Measurements from ENCODE around the gene CNN1. TPM values are rescaled to one million over a fixed set of nuclear protein-coding genes. Genes with fewer than 3 reads are reported as not detected.

The CNN1 gene
- total RNA-seq, result 1.7 TPM in 1 of 2 replicates, not detected in the other

DNA sequence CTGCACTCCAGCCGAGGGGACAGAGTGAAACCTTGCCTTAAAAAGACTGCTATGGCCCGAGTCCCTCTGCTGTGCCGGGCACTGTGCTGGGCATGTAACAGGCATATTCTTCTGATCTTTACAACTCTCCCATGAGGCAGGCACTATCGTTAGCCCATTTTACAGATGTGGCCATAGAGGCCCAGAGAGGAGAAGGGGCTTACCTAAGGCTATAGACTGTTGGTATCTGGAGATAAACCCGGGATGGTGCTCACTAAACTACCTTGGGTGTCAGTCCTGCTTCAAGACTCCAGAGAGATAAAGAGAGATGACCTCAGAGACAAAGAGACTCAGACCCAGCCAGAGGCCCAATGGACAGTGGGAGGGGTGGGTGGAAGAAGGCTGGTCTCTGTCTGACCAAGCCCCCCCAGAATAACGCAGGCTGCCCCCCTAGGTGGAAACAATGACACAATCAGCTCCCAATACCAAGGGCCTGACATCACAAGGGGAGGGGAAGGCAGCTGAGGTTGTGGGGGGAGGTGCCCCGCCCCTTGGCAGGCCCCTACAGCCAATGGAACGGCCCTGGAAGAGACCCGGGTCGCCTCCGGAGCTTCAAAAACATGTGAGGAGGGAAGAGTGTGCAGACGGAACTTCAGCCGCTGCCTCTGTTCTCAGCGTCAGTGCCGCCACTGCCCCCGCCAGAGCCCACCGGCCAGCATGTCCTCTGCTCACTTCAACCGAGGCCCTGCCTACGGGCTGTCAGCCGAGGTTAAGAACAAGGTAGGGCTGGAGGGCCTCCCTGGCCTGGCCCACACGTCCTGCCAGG lies at the start of gene CNN1:
Gene CNN1, plus strand, starts transcription at position 620 of the 805 bp plus-strand sequence. Its CDS starts 77 bp downstream, at position 697.

DNA sequence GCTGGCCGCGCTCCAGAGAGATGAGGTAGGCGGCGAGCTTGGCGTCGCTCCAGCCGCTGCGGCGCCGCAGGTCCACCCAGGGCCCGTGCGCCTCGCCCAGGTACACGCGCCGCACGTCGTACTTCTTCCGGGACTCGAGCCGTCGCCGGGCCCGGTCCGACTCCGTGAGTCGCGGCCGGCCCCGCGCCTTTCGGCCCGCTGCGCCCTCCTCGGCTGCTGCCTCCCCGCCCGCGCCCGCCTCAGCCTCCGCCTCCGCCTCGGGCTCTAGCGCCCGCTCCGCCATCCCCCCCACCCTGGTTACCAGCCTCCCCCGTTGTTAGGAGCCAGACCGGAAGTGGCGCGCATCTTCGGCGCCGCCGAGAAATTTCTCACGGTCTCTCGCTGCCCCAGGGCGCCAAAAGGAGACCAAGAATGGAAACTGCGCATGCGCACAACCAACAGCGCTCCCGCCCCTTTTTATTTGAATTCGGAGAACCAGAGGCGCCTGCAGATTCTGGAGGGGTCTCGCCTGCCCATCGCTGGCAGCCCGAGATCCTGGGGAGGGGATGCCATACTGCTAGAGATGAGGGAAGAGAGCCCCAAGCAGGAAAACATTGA lies 33.0 kb upstream of the CNN1 start, which contains the start of gene ZNF653:
Gene ZNF653, minus strand, starts transcription at position 336 of the 597 bp plus-strand sequence. Its CDS starts 53 bp downstream, at position 283.

GRCh38 chr19:11528551-11529341 lies 9.9 kb upstream of the CNN1 start, which contains the start of gene ECSIT:
TSS of gene ECSIT (minus strand) at chr19:11529134. CDS start at chr19:11519170, 9,964 bp downstream.

GRCh38 chr19:11558881-11559828 lies 20.5 kb downstream of the CNN1 start, which contains the start of gene ELOF1:
TSS of gene ELOF1 (minus strand) at chr19:11559230. CDS start at chr19:11554347, 4,883 bp downstream.

GRCh38 chr19:11577451-11578257 lies 39.0 kb downstream of the CNN1 start, which contains the start of gene ACP5:
TSS of gene ACP5 (minus strand) at chr19:11577645. CDS start at chr19:11577317, 328 bp downstream.

GRCh38 chr19:11597202-11598102 lies 58.8 kb downstream of the CNN1 start, which contains the start of gene ZNF627:
TSS of gene ZNF627 (plus strand) at chr19:11597483. CDS start at chr19:11597628, 145 bp downstream.

Other genes starting within 250 kb of the CNN1 start
- gene TSPAN16, start 242.7 kb upstream of the CNN1 start, total RNA-seq, result not detected in 2 replicates
- gene RAB3D, start 199.2 kb upstream of the CNN1 start, total RNA-seq, result 38.8 and 42.9 TPM in 2 replicates
- 128 and 178 TPM in 2 replicates for gene TMEM205, start 192.6 kb upstream of the CNN1 start, total RNA-seq
- gene CCDC159, start 192.3 kb upstream of the CNN1 start, total RNA-seq, result 6.7 and 8.1 TPM in 2 replicates
- gene PLPPR2, start 183.4 kb upstream of the CNN1 start, total RNA-seq, result 4.1 and 5.3 TPM in 2 replicates
- gene SWSAP1, start 164.2 kb upstream of the CNN1 start, total RNA-seq, result 0.21 and 0.72 TPM in 2 replicates
- 0.85 and 0.96 TPM in 2 replicates for gene EPOR, start 154.5 kb upstream of the CNN1 start, total RNA-seq
- gene RGL3, start 119.5 kb upstream of the CNN1 start, total RNA-seq, result 1.4 TPM in 1 of 2 replicates, not detected in the other
- under 0.01 TPM in 1 of 2 replicates, not detected in the other for gene ODAD3, start 103.7 kb upstream of the CNN1 start, total RNA-seq
- gene PRKCSH, start 103.2 kb upstream of the CNN1 start, total RNA-seq, result 107 TPM in 2 replicates
- not detected in 2 replicates for gene ELAVL3, start 57.8 kb upstream of the CNN1 start, total RNA-seq
- 6.6 and 11.1 TPM in 2 replicates for gene ZNF653, start 33.0 kb upstream of the CNN1 start, total RNA-seq
- 41.2 and 71.0 TPM in 2 replicates for gene ECSIT, start 9.7 kb upstream of the CNN1 start, total RNA-seq
- 27.1 and 28.9 TPM in 2 replicates for gene ELOF1, start 20.4 kb downstream of the CNN1 start, total RNA-seq
- 46.7 and 66.5 TPM in 2 replicates for gene ACP5, start 38.8 kb downstream of the CNN1 start, total RNA-seq
- 22.6 and 24.6 TPM in 2 replicates for gene ZNF627, start 58.6 kb downstream of the CNN1 start, total RNA-seq
- 6.4 and 8.7 TPM in 2 replicates for gene ZNF823, start 200.1 kb downstream of the CNN1 start, total RNA-seq
- 4.6 and 6.4 TPM in 2 replicates for gene ZNF441, start 228.1 kb downstream of the CNN1 start, total RNA-seq

Data from tracheal epithelial cell (primary cell).